ENCODE results near the gene MTARC2.
A peak's percentile ranks its signal among the peaks of the same experiment; 100 is the strongest.
"Not testable (repeated sequence)": the region's sequence is repeated elsewhere in the genome, so short reads cannot be mapped to it uniquely, and the experiment has no call there.

The MTARC2 gene

GRCh38 chr1:220748089-220748934, at the start of gene MTARC2:
MTARC2 (plus strand) TSS chr1:220748322; CDS start chr1:220748532, 210 bp downstream.
- DNase-seq, result peak; percentile 36

GRCh38 chr1:220698607-220699016, 49.5 kb upstream of the MTARC2 start:
- DNase-seq, result no peak

- DNase-seq, result no peak
Observed at GRCh38 chr1:220699044-220699443, 49.1 kb upstream of the MTARC2 start.

GRCh38 chr1:220700556-220701179, 47.5 kb upstream of the MTARC2 start:
- no peak for DNase-seq

GRCh38 chr1:220701974-220702373, 46.1 kb upstream of the MTARC2 start:
- no peak for DNase-seq

- no peak for DNase-seq
Observed at GRCh38 chr1:220702733-220703270, 45.3 kb upstream of the MTARC2 start.

GRCh38 chr1:220703305-220703704, 44.8 kb upstream of the MTARC2 start:
- no peak for DNase-seq

GRCh38 chr1:220705782-220706181, 42.3 kb upstream of the MTARC2 start:
- no peak for DNase-seq

GRCh38 chr1:220706480-220706879, 41.6 kb upstream of the MTARC2 start:
- DNase-seq, result no peak

GRCh38 chr1:220707160-220707559, 41.0 kb upstream of the MTARC2 start:
- no peak for DNase-seq

- DNase-seq, result no peak
Observed at GRCh38 chr1:220708244-220708643, 39.9 kb upstream of the MTARC2 start.

- no peak for DNase-seq
Observed at GRCh38 chr1:220708936-220709801, 39.0 kb upstream of the MTARC2 start.

GRCh38 chr1:220710333-220710732, 37.8 kb upstream of the MTARC2 start:
- DNase-seq, result no peak

- no peak for DNase-seq
Observed at GRCh38 chr1:220711056-220711809, 36.9 kb upstream of the MTARC2 start.

GRCh38 chr1:220715986-220716385, 32.1 kb upstream of the MTARC2 start:
- not testable (repeated sequence) for DNase-seq

- no peak for DNase-seq
Observed at GRCh38 chr1:220717800-220718640, 30.1 kb upstream of the MTARC2 start.

GRCh38 chr1:220721266-220721665, 26.9 kb upstream of the MTARC2 start:
- peak in 1 of 2 experiments; percentile 17 for DNase-seq

GRCh38 chr1:220726634-220727033, 21.5 kb upstream of the MTARC2 start:
- no peak for DNase-seq

GRCh38 chr1:220727519-220727918, 20.6 kb upstream of the MTARC2 start:
- DNase-seq, result no peak

GRCh38 chr1:220730486-220730885, 17.6 kb upstream of the MTARC2 start:
- DNase-seq, result no peak

- no peak for DNase-seq
Observed at GRCh38 chr1:220732137-220732536, 16.0 kb upstream of the MTARC2 start.
